Measurements from ENCODE around the gene ADAMTS19.

- TF ChIP-seq POLR2A (IDR thresholded peaks at IDR 0.05): no peak
- no peak for TF ChIP-seq CTCF (IDR thresholded peaks at IDR 0.05)
These were observed 40.0 kb downstream of the ADAMTS19 start for GRCh38 chr5:129500101-129500500.

All from heart left ventricle (tissue), 13 donors.